WTC11 (cell line): ENCODE results near the gene CASP2.

ENCODE experiments used
- MLX ChIP-seq: sonication (generic); formaldehyde crosslinking; IDR thresholded peaks from 2 replicates; pipeline ENCODE4 v1.8.1; 2023; ENCODE audit warnings: mild to moderate bottlenecking, missing genetic modification reagents, moderate library complexity
- NR3C1 ChIP-seq: sonication (generic); formaldehyde crosslinking; conservative IDR thresholded peaks from 2 replicates; pipeline ENCODE4 v1.8.1; 2023; ENCODE audit warnings: low read depth, mild to moderate bottlenecking, missing genetic modification reagents
- TEAD4 ChIP-seq: sonication (generic); formaldehyde crosslinking; IDR thresholded peaks from 2 replicates; pipeline ENCODE4 v1.8.0; 2022; ENCODE audit warnings: mild to moderate bottlenecking, missing genetic modification reagents
- ZBTB43 ChIP-seq: sonication (generic); formaldehyde crosslinking; IDR thresholded peaks from 2 replicates; pipeline ENCODE4 v1.8.1; 2023; ENCODE audit warnings: mild to moderate bottlenecking, missing genetic modification reagents
- ZNF121 ChIP-seq: sonication (generic); formaldehyde crosslinking; IDR thresholded peaks from 2 replicates; pipeline ENCODE4 v1.8.0; 2023; ENCODE audit warnings: missing genetic modification reagents

- no peak for TF ChIP-seq ZNF121 (CRISPR knock-in tag)
- TF ChIP-seq MLX, result no peak
- no peak for TF ChIP-seq NR3C1
- TF ChIP-seq TEAD4, result no peak
- TF ChIP-seq ZBTB43 (CRISPR knock-in tag), result no peak
Observed at GRCh38 chr7:143300959-143301935, 13.1 kb downstream of the CASP2 start.
